GM12874 (cell line): Measurements from ENCODE around the gene GOLT1A.

Source experiments
- TF ChIP-seq, protein P1 (sequence below): IDR thresholded peaks from 2 replicates; pipeline ENCODE4 v1.5.1; 2011; ENCODE audit warnings: low read depth, mild to moderate bottlenecking, control low read depth, low read length, moderate library complexity; ENCODE audit not compliant: insufficient read depth

The GOLT1A gene

DNA sequence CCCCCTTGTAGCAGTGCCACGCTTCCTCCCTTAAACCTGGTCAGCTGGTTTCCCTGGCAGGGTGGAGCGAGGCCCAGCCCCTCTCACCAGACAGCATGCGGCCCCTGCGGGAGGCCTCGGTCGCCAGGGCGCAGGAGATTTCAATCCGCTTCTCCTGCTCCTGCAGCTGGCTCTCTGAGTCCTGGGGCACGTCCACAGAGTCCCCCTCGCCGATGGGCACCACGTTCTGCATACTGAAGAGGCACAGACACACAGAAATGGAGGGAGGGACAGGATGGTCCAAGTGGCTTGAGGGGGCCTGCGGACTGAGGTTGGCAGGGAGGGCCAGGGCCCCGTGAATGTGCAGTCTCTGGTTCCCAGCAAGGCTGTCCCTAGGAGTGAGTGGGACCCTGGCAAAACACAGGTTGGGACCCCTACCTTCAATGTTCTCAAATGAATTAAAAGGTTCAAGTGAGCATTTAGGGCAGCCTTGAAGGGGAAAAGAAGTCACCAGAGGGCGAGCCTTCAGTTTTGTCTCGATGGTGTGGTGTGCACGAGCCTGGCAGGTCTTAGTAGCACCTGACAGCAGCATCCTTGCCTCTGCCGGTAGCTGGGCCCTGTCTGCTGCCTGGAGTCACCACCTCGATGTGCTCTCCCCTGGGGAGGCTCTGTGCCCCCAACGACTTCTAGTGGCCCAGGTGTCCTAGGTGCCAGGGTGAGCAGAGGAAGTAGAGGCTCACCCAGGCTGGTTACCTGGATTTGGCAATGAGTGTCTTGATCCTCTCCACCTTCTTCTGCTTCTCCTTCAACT, 14.4 kb upstream of the GOLT1A start:
- TF ChIP-seq, protein P1, sequence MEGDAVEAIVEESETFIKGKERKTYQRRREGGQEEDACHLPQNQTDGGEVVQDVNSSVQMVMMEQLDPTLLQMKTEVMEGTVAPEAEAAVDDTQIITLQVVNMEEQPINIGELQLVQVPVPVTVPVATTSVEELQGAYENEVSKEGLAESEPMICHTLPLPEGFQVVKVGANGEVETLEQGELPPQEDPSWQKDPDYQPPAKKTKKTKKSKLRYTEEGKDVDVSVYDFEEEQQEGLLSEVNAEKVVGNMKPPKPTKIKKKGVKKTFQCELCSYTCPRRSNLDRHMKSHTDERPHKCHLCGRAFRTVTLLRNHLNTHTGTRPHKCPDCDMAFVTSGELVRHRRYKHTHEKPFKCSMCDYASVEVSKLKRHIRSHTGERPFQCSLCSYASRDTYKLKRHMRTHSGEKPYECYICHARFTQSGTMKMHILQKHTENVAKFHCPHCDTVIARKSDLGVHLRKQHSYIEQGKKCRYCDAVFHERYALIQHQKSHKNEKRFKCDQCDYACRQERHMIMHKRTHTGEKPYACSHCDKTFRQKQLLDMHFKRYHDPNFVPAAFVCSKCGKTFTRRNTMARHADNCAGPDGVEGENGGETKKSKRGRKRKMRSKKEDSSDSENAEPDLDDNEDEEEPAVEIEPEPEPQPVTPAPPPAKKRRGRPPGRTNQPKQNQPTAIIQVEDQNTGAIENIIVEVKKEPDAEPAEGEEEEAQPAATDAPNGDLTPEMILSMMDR, result no peak

DNA sequence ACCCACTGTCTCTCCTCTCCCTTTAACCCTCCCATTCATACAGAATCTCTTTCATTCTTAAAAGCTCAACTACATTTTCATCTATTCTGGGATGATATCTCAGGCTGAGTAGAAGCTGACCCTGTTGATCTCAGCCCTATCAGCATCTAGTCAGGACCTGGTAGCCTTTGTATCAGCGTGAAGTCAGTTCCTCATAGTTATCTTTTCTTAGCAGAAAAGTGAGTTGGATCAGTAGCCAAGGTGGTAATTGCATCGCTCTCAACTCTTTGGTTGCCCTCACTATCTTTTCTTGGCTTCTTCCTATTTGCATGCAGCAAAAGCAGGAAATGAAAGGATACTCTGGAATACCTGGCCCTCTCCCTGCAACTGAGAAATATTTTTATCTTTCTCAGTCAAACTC, 13.6 kb upstream of the GOLT1A start:
- TF ChIP-seq, protein P1, result no peak

DNA sequence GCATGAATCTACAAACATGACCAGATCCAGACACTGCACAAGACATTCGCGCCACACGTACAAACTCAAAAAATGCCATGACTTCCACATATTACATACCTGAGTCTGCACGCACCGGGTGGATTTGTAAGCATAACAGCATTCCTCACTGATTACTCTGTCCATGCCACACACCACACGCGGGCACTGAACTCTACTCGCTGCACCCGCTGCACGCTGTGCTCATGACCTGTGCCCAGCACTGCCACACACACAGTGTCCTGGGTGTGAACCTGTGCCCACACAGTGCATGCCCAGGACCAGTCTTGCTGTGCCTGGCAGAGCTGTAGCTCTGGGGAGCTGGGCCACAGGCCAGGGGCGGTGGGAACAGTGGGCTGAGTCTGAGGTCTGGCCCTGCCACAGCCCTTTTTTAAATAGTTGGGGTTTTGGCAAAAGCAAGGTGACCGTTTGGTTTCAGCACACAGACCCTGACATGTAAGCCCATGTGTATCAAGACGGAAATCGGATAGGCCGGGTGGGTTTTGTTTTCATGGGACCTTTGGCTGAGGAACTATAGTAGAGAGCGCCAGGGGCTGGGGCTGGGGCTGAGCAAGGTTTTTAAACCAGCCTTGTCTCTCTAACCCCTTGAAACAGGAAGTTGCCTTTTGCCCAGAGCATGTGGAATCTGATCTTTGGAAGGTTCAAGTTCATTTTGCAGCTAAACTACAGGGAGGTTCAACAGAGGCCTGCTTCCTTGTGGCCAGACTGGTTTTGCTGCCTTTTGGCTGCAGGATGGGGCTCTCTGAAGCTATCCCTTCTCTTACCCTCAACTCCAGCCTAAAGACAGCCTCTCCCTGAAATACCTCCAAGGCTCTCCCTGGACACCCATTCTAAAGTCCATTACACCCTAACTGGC, 12.3 kb upstream of the GOLT1A start:
- TF ChIP-seq, protein P1, result no peak

DNA sequence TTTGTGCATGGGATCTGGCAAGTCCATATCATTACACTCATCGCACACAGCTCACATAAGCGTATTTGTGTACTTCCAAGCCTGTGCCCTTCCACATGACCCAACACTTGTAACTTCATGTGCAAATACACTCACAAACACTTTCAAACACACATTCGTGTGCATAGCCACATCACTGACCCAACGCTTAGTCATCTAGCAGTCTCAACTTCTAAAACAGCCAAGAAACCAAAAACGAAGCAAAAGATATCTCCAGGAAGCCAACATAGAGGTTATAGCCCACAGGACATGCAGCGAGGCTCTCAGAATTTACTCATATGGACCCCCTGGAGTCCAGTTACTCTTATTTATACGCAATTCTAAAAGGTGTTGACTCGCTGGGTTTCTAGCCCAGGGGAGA, 10.9 kb upstream of the GOLT1A start:
- TF ChIP-seq, protein P1, result no peak

DNA sequence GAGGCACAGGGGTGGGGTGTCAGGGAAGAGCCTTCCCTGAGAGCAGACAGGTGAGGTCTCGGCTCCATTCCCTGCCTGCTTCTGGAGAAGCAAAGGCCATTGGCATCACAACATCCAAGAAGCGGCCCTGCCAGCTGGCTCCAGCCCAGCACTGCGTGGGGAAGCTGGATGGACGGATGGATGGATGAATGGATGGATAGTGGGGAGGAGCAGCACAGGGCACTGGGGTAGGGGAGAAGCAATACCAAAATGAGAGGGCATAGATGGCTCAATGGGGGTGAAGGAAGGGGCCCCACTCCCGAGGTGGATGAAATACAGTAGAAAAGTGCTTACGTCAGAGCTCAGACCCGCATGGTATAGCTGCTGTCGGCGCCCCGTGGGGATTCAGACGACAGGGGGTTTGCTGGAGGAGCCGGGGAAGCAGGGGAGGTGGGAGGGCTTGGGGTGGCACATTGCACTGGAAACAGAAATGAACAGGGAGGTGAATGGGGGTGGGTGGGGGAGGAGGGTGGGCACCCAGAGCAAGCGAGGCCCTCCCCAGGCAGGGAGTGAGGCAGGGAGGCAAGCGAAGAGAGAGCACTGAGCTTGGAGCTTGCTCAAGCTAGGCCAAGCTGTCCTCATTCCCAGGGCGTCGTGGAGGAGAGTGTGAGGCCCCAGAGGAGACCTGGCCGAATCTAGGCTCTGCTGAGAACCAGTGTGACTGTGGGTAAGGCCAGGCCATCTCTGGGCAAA, 9.5 kb upstream of the GOLT1A start:
- TF ChIP-seq, protein P1, result no peak

DNA sequence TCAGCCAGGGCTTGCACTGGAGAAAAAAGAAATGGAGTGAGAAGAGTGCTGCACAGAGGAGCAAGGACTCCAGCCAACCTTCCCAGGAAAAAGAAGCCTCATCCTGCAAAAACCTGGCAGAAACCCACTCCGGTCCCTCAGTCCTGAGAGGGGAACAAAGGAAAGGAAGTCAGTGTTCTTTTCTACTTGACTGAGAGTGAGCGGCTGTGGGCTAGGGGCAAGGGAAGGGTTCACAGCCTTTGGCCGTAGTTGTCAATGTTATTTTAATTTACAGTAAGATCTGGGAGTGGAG, 8.9 kb upstream of the GOLT1A start:
- TF ChIP-seq, protein P1, result no peak
